Tibial artery (tissue), 4 donors: ENCODE measurements around the gene TCAP.

Experiments used
- DNase-seq, 2 donors: peaks; one replicate each; pipeline ENCODE4 v3.0.0-alpha.2; 2019
- H3K27ac ChIP-seq, 2 donors: fragments of 200-600 bp; sonication (generic) in 1 of 2; 1 replicate in 1 of 2; 2 replicates in 1 of 2; pipeline ENCODE4 v1.5.1; 2018 to 2019; ENCODE audit warnings: mild to moderate bottlenecking in 1 of 2
- H3K27me3 ChIP-seq, 2 donors: fragments of 200-600 bp; sonication (generic) in 1 of 2; one replicate each; pipeline versions ENCODE4 v1.5.1 to v1.6.0; 2016 to 2019
- H3K36me3 ChIP-seq, 3 donors: fragments of 200-600 bp; sonication (generic) in 2 of 3; one replicate each; pipeline ENCODE4 v1.5.1; 2016 to 2019; ENCODE audit warnings: mild to moderate bottlenecking in 2 of 3
- H3K4me1 ChIP-seq, 4 donors: fragments of 200-600 bp; sonication (generic) in 2 of 4; 1 replicate in 3 of 4; 2 replicates in 1 of 4; pipeline ENCODE4 v1.5.1; 2016 to 2019
- H3K4me3 ChIP-seq, 2 donors: fragments of 200-600 bp; sonication (generic) in 1 of 2; 1 replicate in 1 of 2; 2 replicates in 1 of 2; pipeline ENCODE4 v1.5.1; 2018 to 2019; ENCODE audit warnings: mild to moderate bottlenecking in 2 of 2
- H3K9me3 ChIP-seq, 3 donors: fragments of 200-600 bp; sonication (generic) in 1 of 3; one replicate each; pipeline ENCODE4 v1.5.1; 2016 to 2019
- CTCF ChIP-seq, 2 experiments: fragments of 200-600 bp in 1 of 2; fragments of 450-650 bp in 1 of 2; IDR thresholded peaks; one replicate each; pipeline ENCODE4 v1.5.1; 2017 to 2019; ENCODE audit warnings: antibody characterized with exemption in 2 of 2, mild to moderate bottlenecking in 1 of 2, moderate library complexity in 1 of 2
- intact Hi-C: fragments of 100-400 bp; cut with DNase I; formaldehyde crosslinking; loops from one replicate; pipeline ENCODE4 v1.15.0; 2023; ENCODE audit warnings: low total_unique reads

Gene TCAP

GRCh38 chr17:39714234-39714633 lies 49.1 kb downstream of the TCAP start:
- intact Hi-C loops, result no loop called here
- Histone ChIP-seq H3K9me3 (no peaks in the 10 kb centered on the region), H3K36me3 (peaks cover 79 to 100% (median 81%) of the 10 kb centered on the region in 3 donors), H3K27me3 (no peaks in the 10 kb centered on the region), H3K27ac (no peak overlapping the region), H3K4me1 (peaks cover 0 to 15% (median 0%) of the 10 kb centered on the region in 4 donors), H3K4me3 (no peak overlapping the region)
- no peak for TF ChIP-seq CTCF (IDR thresholded peaks at IDR 0.05)
- no peak for DNase-seq

DNA sequence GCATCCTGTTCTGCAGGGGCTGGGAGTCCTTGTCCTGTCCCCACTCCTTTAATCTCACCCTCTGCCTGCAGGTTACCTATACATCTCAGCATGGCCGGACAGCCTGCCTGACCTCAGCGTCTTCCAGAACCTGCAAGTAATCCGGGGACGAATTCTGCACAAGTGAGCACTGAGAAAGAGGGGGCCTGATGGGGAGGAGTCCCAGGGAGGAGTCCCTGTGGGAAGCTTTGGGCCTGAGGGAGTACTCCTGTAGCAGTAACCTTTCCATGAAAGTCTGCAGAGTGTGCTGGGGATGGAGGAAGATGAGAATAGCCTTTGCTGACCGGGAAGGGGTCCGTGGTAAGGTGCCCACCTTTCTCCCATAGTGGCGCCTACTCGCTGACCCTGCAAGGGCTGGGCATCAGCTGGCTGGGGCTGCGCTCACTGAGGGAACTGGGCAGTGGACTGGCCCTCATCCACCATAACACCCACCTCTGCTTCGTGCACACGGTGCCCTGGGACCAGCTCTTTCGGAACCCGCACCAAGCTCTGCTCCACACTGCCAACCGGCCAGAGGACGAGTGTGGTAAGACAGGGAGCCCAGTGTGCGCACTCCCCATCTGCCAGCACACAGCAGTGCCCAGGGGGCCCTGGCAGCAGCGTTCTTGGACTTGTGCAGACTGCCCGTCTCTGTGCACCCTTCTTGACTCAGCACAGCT lies 50.4 kb downstream of the TCAP start:
- Histone ChIP-seq H3K36me3 (peaks cover 74 to 100% (median 78%) of the 10 kb centered on the region in 3 donors), H3K27me3 (no peaks in the 10 kb centered on the region), H3K4me1 (peaks cover 0 to 15% (median 0%) of the 10 kb centered on the region in 4 donors), H3K4me3 (no peak overlapping the region), H3K9me3 (no peaks in the 10 kb centered on the region), H3K27ac (no peak overlapping the region)
- intact Hi-C loops, result no loop called here
- TF ChIP-seq CTCF (IDR thresholded peaks at IDR 0.05), result no peak
- no peak for DNase-seq
